ENCODE data around the gene FMN1.

Gene FMN1

GRCh38 chr15:32946210-32946609 lies 248.3 kb downstream of the FMN1 start:
- DNase-seq (ENCODE audit: low read depth in 1 of 2, low spot score in 1 of 2): no peak
- in situ Hi-C loops (cut with HindIII; ENCODE audit: low pct_unique_long_range_greater_than_20kb, low sequenced_read_pairs): no loop called here

GRCh38 chr15:32944431-32944830 lies 250.1 kb downstream of the FMN1 start:
- no peak for DNase-seq (ENCODE audit: low read depth in 1 of 2, low spot score in 1 of 2)
- TF ChIP-seq JUND (IDR thresholded peaks at IDR 0.05; ENCODE audit: low read depth): no peak
- in situ Hi-C loops (cut with HindIII; ENCODE audit: low pct_unique_long_range_greater_than_20kb, low sequenced_read_pairs): no loop called here

More at GRCh38 chr15:32946210-32946609, 248.3 kb downstream of the FMN1 start:
- no peak for TF ChIP-seq JUND (IDR thresholded peaks at IDR 0.05; ENCODE audit: low read depth)

DNA sequence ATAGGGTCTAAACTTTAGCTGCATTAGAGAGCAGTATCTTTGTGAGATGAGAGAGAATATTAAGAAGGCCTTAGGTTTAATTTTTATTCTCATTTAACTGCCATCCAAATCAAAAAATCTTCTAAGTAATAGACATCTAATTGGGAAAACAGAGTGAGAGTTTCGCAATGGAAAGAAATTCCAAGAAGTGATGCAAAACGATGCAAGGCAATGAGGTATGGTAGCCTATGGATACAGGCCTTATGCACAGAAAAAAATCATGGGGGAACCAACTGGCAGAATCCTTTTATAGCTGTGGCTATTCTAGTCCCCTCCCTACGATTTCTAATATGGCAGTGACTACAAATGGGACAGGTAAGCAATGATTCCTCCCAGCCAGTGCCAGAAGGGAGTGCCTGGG lies 250.8 kb downstream of the FMN1 start:
- no peak for TF ChIP-seq JUND (IDR thresholded peaks at IDR 0.05; ENCODE audit: low read depth)
- in situ Hi-C loops (cut with HindIII; ENCODE audit: low pct_unique_long_range_greater_than_20kb, low sequenced_read_pairs): no loop called here
- no peak for DNase-seq (ENCODE audit: low read depth in 1 of 2, low spot score in 1 of 2)

- in situ Hi-C loops (cut with HindIII; ENCODE audit: low pct_unique_long_range_greater_than_20kb, low sequenced_read_pairs): no loop called here
- no peak for TF ChIP-seq JUND (IDR thresholded peaks at IDR 0.05; ENCODE audit: low read depth)
- no peak for DNase-seq (ENCODE audit: low read depth in 1 of 2, low spot score in 1 of 2)
Observed at GRCh38 chr15:32942401-32942841, 252.1 kb downstream of the FMN1 start.

DNA sequence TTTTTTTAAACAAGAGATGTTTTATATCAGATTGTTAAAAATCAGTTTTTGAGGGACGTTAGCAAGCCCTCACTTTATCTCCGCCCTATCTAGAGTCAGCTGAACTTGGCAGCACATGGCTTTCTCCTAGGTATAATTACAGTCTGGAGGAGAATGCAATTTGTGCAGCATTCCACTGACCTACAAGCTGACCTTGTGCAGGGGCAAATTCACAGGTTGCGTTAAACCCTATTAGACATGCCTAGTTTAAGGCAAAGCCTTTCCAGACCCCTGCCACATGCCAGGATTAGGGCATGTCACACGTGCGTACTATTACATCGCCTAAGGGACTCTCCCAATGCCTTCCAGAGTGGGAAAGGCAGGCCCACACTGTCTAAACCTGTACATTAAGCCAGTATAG lies 252.7 kb downstream of the FMN1 start:
- DNase-seq (ENCODE audit: low read depth in 1 of 2, low spot score in 1 of 2): no peak
- in situ Hi-C loops (cut with HindIII; ENCODE audit: low pct_unique_long_range_greater_than_20kb, low sequenced_read_pairs): no loop called here

GRCh38 chr15:32936976-32937375 lies 257.5 kb downstream of the FMN1 start:
- in situ Hi-C loops (cut with HindIII; ENCODE audit: low pct_unique_long_range_greater_than_20kb, low sequenced_read_pairs): no loop called here
- DNase-seq (ENCODE audit: low read depth in 1 of 2, low spot score in 1 of 2): no peak
- TF ChIP-seq JUND (IDR thresholded peaks at IDR 0.05; ENCODE audit: low read depth): no peak

More for the DNA sequence above, 252.7 kb downstream of the FMN1 start:
- TF ChIP-seq JUND (IDR thresholded peaks at IDR 0.05; ENCODE audit: low read depth): no peak

DNA sequence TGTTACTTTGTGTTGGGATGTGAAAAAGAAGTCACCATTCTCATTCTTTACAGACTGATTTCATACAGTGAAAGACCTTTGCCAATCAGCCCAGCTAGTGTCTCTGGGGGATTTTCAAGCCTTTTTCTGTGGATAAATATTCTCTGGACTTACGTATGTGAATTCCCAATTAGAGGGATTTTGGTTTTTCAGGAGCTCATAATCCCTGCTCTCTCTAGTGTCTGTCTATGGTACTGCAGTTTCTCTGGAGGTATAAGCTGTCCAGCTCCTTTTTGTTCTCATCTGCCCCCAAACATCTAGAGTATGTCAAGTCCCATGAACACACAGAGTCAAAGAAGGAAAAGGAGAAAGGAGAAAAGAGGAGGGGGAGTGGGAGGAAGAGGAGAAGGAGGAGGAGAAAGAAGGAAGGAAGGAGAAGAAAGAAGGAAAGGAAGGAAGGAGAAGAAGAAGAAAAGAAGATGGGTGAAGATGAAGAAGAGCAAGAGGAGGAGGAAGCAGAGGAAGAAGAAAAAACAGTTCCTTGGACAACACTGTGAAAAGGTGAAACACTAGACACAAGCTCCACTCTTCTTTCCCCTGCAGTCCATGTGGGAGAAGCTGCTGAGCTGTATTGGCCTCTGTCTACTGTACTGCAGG lies 258.1 kb downstream of the FMN1 start:
- in situ Hi-C loops (cut with HindIII; ENCODE audit: low pct_unique_long_range_greater_than_20kb, low sequenced_read_pairs): no loop called here
- TF ChIP-seq JUND (IDR thresholded peaks at IDR 0.05; ENCODE audit: low read depth): no peak
- peak; percentile 13 to 31 for DNase-seq (ENCODE audit: low read depth in 1 of 2, low spot score in 1 of 2)

DNA sequence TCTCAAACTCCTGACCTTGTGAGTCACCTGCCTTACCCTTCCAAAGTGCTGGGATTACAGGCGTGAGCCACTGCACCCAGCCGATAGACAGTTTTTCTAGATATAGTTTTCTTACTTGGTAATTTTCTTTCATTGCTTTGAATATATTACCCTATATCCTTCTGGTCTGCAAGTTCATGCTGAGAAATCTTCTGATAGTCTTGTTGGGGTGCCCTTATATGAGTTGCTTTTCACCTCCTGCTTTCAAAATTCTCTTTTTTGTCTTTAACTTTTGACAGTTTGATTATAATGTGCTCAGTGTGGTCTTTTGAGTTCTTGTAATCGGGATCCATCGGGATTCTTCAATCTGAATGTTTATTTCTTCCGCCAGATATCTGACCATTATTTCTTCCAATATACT lies 259.4 kb downstream of the FMN1 start:
- TF ChIP-seq JUND (IDR thresholded peaks at IDR 0.05; ENCODE audit: low read depth): no peak
- in situ Hi-C loops (cut with HindIII; ENCODE audit: low pct_unique_long_range_greater_than_20kb, low sequenced_read_pairs): no loop called here
- no peak for DNase-seq (ENCODE audit: low read depth in 1 of 2, low spot score in 1 of 2)

GRCh38 chr15:32933236-32933635 lies 261.3 kb downstream of the FMN1 start:
- DNase-seq (ENCODE audit: low read depth in 1 of 2, low spot score in 1 of 2): no peak
- TF ChIP-seq JUND (IDR thresholded peaks at IDR 0.05; ENCODE audit: low read depth): no peak
- in situ Hi-C loops (cut with HindIII; ENCODE audit: low pct_unique_long_range_greater_than_20kb, low sequenced_read_pairs): no loop called here

GRCh38 chr15:32928876-32929275 lies 265.6 kb downstream of the FMN1 start:
- in situ Hi-C loops (cut with HindIII; ENCODE audit: low pct_unique_long_range_greater_than_20kb, low sequenced_read_pairs): no loop called here
- TF ChIP-seq JUND (IDR thresholded peaks at IDR 0.05; ENCODE audit: low read depth): no peak
- DNase-seq (ENCODE audit: low read depth in 1 of 2, low spot score in 1 of 2): no peak

DNA sequence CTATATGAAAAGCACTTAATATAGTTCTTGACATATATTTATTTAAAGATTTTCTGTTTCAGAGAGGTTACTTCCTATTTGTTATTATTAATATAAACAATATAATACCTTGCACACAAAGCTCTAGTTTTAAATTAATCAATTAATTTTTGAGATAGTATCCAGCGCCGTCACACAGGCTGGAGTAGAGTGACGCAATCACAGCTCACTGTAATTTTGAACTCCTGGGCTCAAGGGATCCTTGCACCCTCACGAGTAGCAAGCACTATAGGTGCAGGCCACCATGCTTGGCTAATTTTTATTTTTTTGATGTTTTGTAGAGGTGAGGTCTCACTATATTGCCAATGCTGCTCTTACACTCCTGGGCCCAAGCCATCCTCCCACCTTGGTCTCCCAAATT lies 267.4 kb downstream of the FMN1 start:
- no peak for DNase-seq (ENCODE audit: low read depth in 1 of 2, low spot score in 1 of 2)
- in situ Hi-C loops (cut with HindIII; ENCODE audit: low pct_unique_long_range_greater_than_20kb, low sequenced_read_pairs): no loop called here
- TF ChIP-seq JUND (IDR thresholded peaks at IDR 0.05; ENCODE audit: low read depth): no peak

- in situ Hi-C loops (cut with HindIII; ENCODE audit: low pct_unique_long_range_greater_than_20kb, low sequenced_read_pairs): no loop called here
- no peak for DNase-seq (ENCODE audit: low read depth in 1 of 2, low spot score in 1 of 2)
- TF ChIP-seq JUND (IDR thresholded peaks at IDR 0.05; ENCODE audit: low read depth): no peak
Observed at GRCh38 chr15:32923176-32923575, 271.3 kb downstream of the FMN1 start.

DNA sequence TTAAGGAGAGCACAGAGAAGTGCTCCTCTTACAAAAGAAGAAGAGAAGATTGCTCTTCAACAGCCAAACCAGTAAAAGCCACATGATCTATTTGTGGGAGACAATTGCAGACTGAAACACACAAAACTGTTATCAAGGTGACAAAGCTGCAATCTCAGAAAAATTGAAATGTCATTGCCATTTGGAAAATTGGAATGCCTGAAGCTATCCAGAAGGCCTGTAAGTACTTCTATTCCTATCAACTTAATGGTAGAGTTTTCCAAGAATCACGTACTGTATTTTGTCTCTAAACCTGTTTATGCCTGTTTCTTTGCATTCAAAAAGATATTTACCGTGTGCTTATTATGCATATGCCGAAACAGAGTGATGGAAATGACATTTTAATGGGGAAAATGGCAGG lies 272.0 kb downstream of the FMN1 start:
- in situ Hi-C loops (cut with HindIII; ENCODE audit: low pct_unique_long_range_greater_than_20kb, low sequenced_read_pairs): no loop called here
- DNase-seq (ENCODE audit: low read depth in 1 of 2, low spot score in 1 of 2): no peak
- TF ChIP-seq JUND (IDR thresholded peaks at IDR 0.05; ENCODE audit: low read depth): no peak

All from T47D (cell line).